ENCODE data around the gene RTL5.

RTL5 gene

GRCh38 chrX:72123471-72124185, 8.1 kb downstream of the RTL5 start:
- Histone ChIP-seq H3K4me1 (ENCODE audit: control insufficient read depth, insufficient read depth, low read length) (no peaks in the 10 kb centered on the region), H3K36me3 (ENCODE audit: control insufficient read depth, insufficient read depth, low read length) (no peaks in the 10 kb centered on the region), H3K9me3 (ENCODE audit: control insufficient read depth, insufficient read depth, low read length) (no peaks in the 10 kb centered on the region), H3K27me3 (ENCODE audit: control insufficient read depth, insufficient read depth, low read length) (no peaks in the 10 kb centered on the region), H3K4me3 (ENCODE audit: low read length) (no peak overlapping the region), H3K27ac (ENCODE audit: low read length) (no peak overlapping the region)
- DNase-seq (ENCODE audit: low read depth, low spot score): peak; percentile 31
- no CpG with 5 or more reads among the region's 11 CpGs for WGBS (ENCODE audit: insufficient coverage, insufficient read length)

- no peak for DNase-seq (ENCODE audit: low read depth, low spot score)
- Histone ChIP-seq H3K4me1 (ENCODE audit: control insufficient read depth, insufficient read depth, low read length) (no peaks in the 10 kb centered on the region), H3K27me3 (ENCODE audit: control insufficient read depth, insufficient read depth, low read length) (no peaks in the 10 kb centered on the region), H3K36me3 (ENCODE audit: control insufficient read depth, insufficient read depth, low read length) (no peaks in the 10 kb centered on the region), H3K4me3 (ENCODE audit: low read length) (no peak overlapping the region), H3K27ac (ENCODE audit: low read length) (no peak overlapping the region), H3K9me3 (ENCODE audit: control insufficient read depth, insufficient read depth, low read length) (no peaks in the 10 kb centered on the region)
- WGBS (ENCODE audit: insufficient coverage, insufficient read length): no CpG with 5 or more reads among the region's 6 CpGs
Observed at GRCh38 chrX:72122621-72123337, 8.9 kb downstream of the RTL5 start.

- H3K4me1 ChIP-seq (ENCODE audit: control insufficient read depth, insufficient read depth, low read length): no peaks in the 10 kb centered on the region
- no peaks in the 10 kb centered on the region for H3K36me3 ChIP-seq (ENCODE audit: control insufficient read depth, insufficient read depth, low read length)
- no peak for DNase-seq (ENCODE audit: low read depth, low spot score)
- no CpG with 5 or more reads among the region's 3 CpGs for WGBS (ENCODE audit: insufficient coverage, insufficient read length)
- no peaks in the 10 kb centered on the region for H3K9me3 ChIP-seq (ENCODE audit: control insufficient read depth, insufficient read depth, low read length)
- H3K4me3 ChIP-seq (ENCODE audit: low read length): no peak overlapping the region
- H3K27ac ChIP-seq (ENCODE audit: low read length): no peak overlapping the region
- H3K27me3 ChIP-seq (ENCODE audit: control insufficient read depth, insufficient read depth, low read length): no peaks in the 10 kb centered on the region
Observed at GRCh38 chrX:72121383-72121782, 10.3 kb downstream of the RTL5 start.

- WGBS (ENCODE audit: insufficient coverage, insufficient read length): no CpG with 5 or more reads among the region's 6 CpGs
- no peak for DNase-seq (ENCODE audit: low read depth, low spot score)
- no peaks in the 10 kb centered on the region for H3K27me3 ChIP-seq (ENCODE audit: control insufficient read depth, insufficient read depth, low read length)
- no peak overlapping the region for H3K4me3 ChIP-seq (ENCODE audit: low read length)
- H3K36me3 ChIP-seq (ENCODE audit: control insufficient read depth, insufficient read depth, low read length): no peaks in the 10 kb centered on the region
- no peaks in the 10 kb centered on the region for H3K9me3 ChIP-seq (ENCODE audit: control insufficient read depth, insufficient read depth, low read length)
- H3K27ac ChIP-seq (ENCODE audit: low read length): no peak overlapping the region
- H3K4me1 ChIP-seq (ENCODE audit: control insufficient read depth, insufficient read depth, low read length): no peaks in the 10 kb centered on the region
Observed at GRCh38 chrX:72120837-72121236, 10.9 kb downstream of the RTL5 start.

GRCh38 chrX:72117636-72118210, 14.0 kb downstream of the RTL5 start:
- H3K27me3 ChIP-seq (ENCODE audit: control insufficient read depth, insufficient read depth, low read length): no peaks in the 10 kb centered on the region
- no peaks in the 10 kb centered on the region; the same call in 1 of the 2 replicates for H3K4me1 ChIP-seq (ENCODE audit: control insufficient read depth, insufficient read depth, low read length)
- no peak overlapping the region for H3K27ac ChIP-seq (ENCODE audit: low read length)
- no peaks in the 10 kb centered on the region for H3K36me3 ChIP-seq (ENCODE audit: control insufficient read depth, insufficient read depth, low read length)
- DNase-seq (ENCODE audit: low read depth, low spot score): no peak
- no peaks in the 10 kb centered on the region for H3K9me3 ChIP-seq (ENCODE audit: control insufficient read depth, insufficient read depth, low read length)
- WGBS (ENCODE audit: insufficient coverage, insufficient read length): no CpG with 5 or more reads among the region's 2 CpGs
- no peak overlapping the region for H3K4me3 ChIP-seq (ENCODE audit: low read length)

- no CpG with 5 or more reads among the region's 7 CpGs for WGBS (ENCODE audit: insufficient coverage, insufficient read length)
- no peak overlapping the region for H3K4me3 ChIP-seq (ENCODE audit: low read length)
- H3K27me3 ChIP-seq (ENCODE audit: control insufficient read depth, insufficient read depth, low read length): no peaks in the 10 kb centered on the region
- no peaks in the 10 kb centered on the region for H3K36me3 ChIP-seq (ENCODE audit: control insufficient read depth, insufficient read depth, low read length)
- no peak for DNase-seq (ENCODE audit: low read depth, low spot score)
- H3K27ac ChIP-seq (ENCODE audit: low read length): no peak overlapping the region
- H3K4me1 ChIP-seq (ENCODE audit: control insufficient read depth, insufficient read depth, low read length): no peaks in the 10 kb centered on the region; the same call in 1 of the 2 replicates
- no peaks in the 10 kb centered on the region for H3K9me3 ChIP-seq (ENCODE audit: control insufficient read depth, insufficient read depth, low read length)
Observed at GRCh38 chrX:72115380-72115779, 16.3 kb downstream of the RTL5 start.

GRCh38 chrX:72114807-72115206, 16.9 kb downstream of the RTL5 start:
- WGBS (ENCODE audit: insufficient coverage, insufficient read length): no CpG with 5 or more reads among the region's 4 CpGs

GRCh38 chrX:72114306-72114705, 17.4 kb downstream of the RTL5 start:
- Histone ChIP-seq H3K27me3 (ENCODE audit: control insufficient read depth, insufficient read depth, low read length) (no peaks in the 10 kb centered on the region), H3K9me3 (ENCODE audit: control insufficient read depth, insufficient read depth, low read length) (no peaks in the 10 kb centered on the region), H3K4me1 (ENCODE audit: control insufficient read depth, insufficient read depth, low read length) (no peaks in the 10 kb centered on the region; the same call in 1 of the 2 replicates), H3K36me3 (ENCODE audit: control insufficient read depth, insufficient read depth, low read length) (no peaks in the 10 kb centered on the region), H3K27ac (ENCODE audit: low read length) (no peak overlapping the region), H3K4me3 (ENCODE audit: low read length) (no peak overlapping the region)
- WGBS (ENCODE audit: insufficient coverage, insufficient read length): no CpG with 5 or more reads among the region's 6 CpGs
- no peak for DNase-seq (ENCODE audit: low read depth, low spot score)

More at GRCh38 chrX:72114807-72115206, 16.9 kb downstream of the RTL5 start:
- no peak overlapping the region for H3K4me3 ChIP-seq (ENCODE audit: low read length)
- no peaks in the 10 kb centered on the region; the same call in 1 of the 2 replicates for H3K4me1 ChIP-seq (ENCODE audit: control insufficient read depth, insufficient read depth, low read length)
- no peak for DNase-seq (ENCODE audit: low read depth, low spot score)
- H3K9me3 ChIP-seq (ENCODE audit: control insufficient read depth, insufficient read depth, low read length): no peaks in the 10 kb centered on the region
- no peaks in the 10 kb centered on the region for H3K27me3 ChIP-seq (ENCODE audit: control insufficient read depth, insufficient read depth, low read length)
- no peaks in the 10 kb centered on the region for H3K36me3 ChIP-seq (ENCODE audit: control insufficient read depth, insufficient read depth, low read length)
- no peak overlapping the region for H3K27ac ChIP-seq (ENCODE audit: low read length)

- no peaks in the 10 kb centered on the region for H3K9me3 ChIP-seq (ENCODE audit: control insufficient read depth, insufficient read depth, low read length)
- H3K27me3 ChIP-seq (ENCODE audit: control insufficient read depth, insufficient read depth, low read length): no peaks in the 10 kb centered on the region
- no peak overlapping the region for H3K27ac ChIP-seq (ENCODE audit: low read length)
- no CpG with 5 or more reads among the region's 6 CpGs for WGBS (ENCODE audit: insufficient coverage, insufficient read length)
- H3K4me3 ChIP-seq (ENCODE audit: low read length): no peak overlapping the region
- no peak for DNase-seq (ENCODE audit: low read depth, low spot score)
- no peaks in the 10 kb centered on the region for H3K36me3 ChIP-seq (ENCODE audit: control insufficient read depth, insufficient read depth, low read length)
- H3K4me1 ChIP-seq (ENCODE audit: control insufficient read depth, insufficient read depth, low read length): no peaks in the 10 kb centered on the region; the same call in 1 of the 2 replicates
Observed at GRCh38 chrX:72113461-72113860, 18.3 kb downstream of the RTL5 start.

GRCh38 chrX:72110876-72111708, 20.6 kb downstream of the RTL5 start:
- no CpG with 5 or more reads among the region's 11 CpGs for WGBS (ENCODE audit: insufficient coverage, insufficient read length)
- Histone ChIP-seq H3K36me3 (ENCODE audit: control insufficient read depth, insufficient read depth, low read length) (no peaks in the 10 kb centered on the region), H3K27me3 (ENCODE audit: control insufficient read depth, insufficient read depth, low read length) (no peaks in the 10 kb centered on the region), H3K9me3 (ENCODE audit: control insufficient read depth, insufficient read depth, low read length) (no peaks in the 10 kb centered on the region), H3K4me1 (ENCODE audit: control insufficient read depth, insufficient read depth, low read length) (no peaks in the 10 kb centered on the region; the same call in 1 of the 2 replicates), H3K4me3 (ENCODE audit: low read length) (no peak overlapping the region), H3K27ac (ENCODE audit: low read length) (no peak overlapping the region)
- no peak for DNase-seq (ENCODE audit: low read depth, low spot score)

Data from iPS DF 6.9 (cell line).